ENCODE measurements around the gene THSD8.

DNA sequence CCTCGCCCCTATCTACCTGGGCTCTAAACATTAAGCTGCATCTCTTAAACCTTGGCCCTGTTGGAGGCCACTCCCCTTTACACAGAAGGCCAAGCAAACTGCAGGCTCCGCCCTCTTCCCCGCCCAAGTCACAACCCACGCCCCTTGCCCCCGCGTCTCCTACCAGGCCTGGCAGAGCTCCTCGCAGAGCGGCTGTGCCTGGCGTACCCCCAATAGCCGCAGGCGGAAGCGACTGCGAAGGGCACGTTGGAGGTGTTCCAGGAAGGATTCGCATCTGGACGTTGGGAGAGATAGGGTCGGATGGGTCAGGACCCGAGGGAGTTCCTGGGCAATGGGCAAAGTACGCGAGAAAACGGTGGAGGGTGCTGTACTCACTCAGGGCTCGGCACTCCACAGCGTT is 26.6 kb downstream of the THSD8 start:
- TF ChIP-seq ZNF133 (tag by site-specific recombination; IDR thresholded peaks at IDR 0.05) (no peak), CTCF (tag by site-specific recombination; IDR thresholded peaks at IDR 0.05) (no peak)
